ENCODE data around the gene ADCY2.

ADCY2 gene

GRCh38 chr5:7609726-7610125 lies 213.8 kb downstream of the ADCY2 start:
- no peak for DNase-seq

- DNase-seq = no peak
These were observed 214.7 kb downstream of the ADCY2 start for GRCh38 chr5:7610531-7611177.

DNA sequence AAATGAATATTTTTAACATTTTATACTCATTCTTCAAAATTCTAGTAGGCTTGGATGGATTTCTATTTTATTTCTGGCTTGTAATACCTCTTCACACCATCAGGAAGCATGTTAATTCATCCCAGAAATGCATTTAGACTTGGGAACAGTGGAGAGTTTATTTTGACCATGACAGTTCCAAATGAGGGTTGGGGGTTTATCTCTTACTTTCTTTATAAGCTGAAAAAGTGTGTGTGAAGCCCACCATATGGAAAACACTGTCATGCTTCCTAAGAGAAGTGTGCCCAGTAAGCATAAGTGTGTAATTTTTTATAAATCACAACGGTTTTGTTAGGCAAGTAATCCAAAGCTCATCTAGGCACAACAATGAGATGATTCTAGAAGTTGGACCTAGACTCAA lies 215.6 kb downstream of the ADCY2 start:
- no peak for DNase-seq

GRCh38 chr5:7615566-7616061 lies 219.7 kb downstream of the ADCY2 start:
- DNase-seq = no peak

GRCh38 chr5:7616897-7617296 lies 221.0 kb downstream of the ADCY2 start:
- DNase-seq = no peak

GRCh38 chr5:7622498-7622897 lies 226.6 kb downstream of the ADCY2 start:
- no peak for DNase-seq

- no peak for DNase-seq
These were observed 229.8 kb downstream of the ADCY2 start for GRCh38 chr5:7625740-7626139.

- DNase-seq = no peak
These were observed 232.3 kb downstream of the ADCY2 start for GRCh38 chr5:7628248-7628647.

DNA sequence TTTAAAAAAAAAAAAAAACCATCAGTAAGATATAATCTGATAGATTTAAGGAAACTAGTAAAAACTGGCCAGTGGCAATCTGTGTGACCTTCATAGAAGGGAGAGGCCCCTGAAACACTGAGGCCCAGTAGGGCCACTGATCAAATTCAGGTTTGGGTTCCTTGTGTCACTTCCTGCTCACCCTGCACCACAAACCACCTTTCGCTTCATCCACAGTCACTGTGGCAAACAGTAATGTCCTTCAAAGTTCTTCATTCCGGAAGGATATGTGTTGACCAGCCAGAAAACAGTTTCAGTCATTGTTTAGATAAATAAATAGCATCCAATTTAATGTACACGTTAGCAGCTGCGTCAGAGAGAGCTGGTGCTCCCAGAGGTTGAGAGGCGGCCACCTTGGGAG lies 232.9 kb downstream of the ADCY2 start:
- DNase-seq = no peak

DNA sequence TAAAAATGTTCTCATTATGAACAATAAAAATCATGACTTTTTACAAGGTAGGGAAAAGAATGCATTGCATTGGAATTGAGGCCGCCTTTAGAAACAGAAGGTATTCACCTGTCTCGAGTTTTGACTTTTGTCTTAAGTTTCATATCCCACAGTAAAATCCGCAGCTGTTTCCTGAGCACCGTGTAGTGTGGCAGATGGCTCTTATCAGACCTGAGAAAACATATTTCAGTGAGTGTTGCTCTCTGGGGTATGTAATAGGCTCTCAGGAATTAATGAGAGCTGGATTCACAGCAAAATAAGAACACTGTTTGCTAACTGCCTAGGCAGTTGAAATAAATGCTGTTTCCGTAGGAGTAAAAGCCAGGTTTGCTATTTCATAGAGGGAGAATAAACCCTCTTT lies 233.6 kb downstream of the ADCY2 start:
- DNase-seq = no peak

DNA sequence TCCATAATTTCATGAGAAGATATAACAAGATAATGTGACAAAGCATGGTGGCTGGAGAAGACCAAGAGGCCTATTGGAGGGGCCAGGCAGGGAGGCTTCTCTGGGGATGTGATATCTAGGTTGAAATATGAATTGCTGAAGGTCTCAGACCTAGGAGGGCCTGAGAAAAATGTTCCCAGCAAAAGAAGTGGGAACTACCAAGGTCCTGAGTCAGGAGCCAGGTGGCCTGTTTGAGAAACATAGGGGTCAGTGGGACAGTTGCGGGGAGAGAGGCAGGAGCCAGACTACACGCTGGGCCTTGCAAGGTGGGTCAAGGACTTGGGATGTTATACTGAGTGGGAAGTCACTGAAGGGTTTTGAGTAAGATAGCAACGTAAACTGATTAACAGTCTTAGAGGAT lies 238.9 kb downstream of the ADCY2 start:
- DNase-seq = no peak

DNA sequence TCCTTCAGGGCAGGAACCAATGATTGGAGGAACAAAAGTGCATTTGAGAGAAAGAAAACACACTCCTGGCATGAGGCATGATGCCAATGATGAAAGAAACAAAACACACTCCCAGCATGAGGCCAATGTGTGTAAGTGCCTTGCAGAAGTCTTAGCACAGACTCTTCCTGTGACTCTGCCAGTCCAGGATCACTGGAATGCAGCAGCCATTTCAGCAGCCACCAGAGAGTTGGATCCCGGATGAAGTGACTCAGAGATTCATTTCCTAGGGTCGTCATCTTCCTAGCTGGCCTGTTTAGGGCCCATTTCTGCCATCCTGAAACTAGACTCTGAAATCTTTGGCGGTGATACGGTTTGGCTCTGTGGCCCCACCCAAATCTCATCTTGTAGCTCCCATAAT lies 242.5 kb downstream of the ADCY2 start:
- DNase-seq = no peak

DNA sequence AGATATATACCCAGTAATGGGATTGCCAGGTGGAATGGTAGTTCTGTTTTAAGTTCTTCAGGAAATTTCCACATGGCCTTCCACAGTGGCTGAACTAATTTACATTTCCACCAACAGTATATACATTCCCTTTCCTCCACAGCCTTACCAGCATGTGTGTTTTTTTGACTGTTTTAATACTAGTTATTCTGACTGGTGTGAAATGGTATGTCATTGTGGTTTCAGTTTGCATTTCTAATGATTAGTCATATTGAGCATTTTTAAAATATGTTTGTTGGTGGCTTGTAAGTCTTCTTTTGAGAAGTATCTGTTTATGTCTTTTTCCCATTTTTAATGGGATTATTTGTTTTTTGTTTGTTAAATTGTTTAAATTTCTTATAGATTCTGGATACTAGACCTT lies 246.1 kb downstream of the ADCY2 start:
- no peak for DNase-seq

DNA sequence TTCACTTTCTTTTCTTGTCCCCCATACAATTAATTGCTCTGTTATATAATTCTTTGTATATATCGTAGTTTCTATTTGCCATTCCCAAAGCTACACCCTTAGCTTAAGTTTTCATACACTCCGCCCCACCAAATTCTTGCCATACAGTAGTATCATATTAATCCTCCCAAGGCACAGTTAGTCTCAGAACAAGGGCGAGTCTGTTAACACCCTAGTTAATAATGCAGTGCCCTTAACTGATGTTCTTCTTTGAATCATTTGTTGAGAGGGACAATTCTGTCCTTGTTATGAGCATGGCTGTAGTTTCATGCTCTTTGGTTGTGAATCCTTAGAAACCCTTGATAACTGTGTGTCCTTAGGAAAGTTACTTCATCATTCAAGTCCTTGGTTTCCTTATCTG lies 248.8 kb downstream of the ADCY2 start:
- no peak for DNase-seq

DNA sequence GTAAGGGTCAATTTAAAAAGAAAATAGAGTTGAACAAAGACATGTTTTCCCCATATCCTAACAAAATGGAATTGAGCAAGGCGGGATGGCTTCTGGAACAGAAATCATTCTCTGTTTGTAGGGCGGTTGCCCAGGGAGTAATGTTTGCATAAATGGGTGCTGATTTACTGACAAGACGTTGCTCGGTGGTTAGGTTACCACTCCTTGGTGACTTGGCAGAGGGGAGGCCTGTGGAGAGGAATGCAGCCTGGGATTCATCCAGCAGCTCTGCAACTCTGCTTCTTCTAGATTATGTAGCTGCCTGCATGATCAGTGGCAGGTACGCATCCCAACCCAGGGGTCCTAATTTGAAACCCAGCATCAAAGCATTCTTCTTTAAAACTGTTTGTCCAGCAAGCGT lies 254.8 kb downstream of the ADCY2 start:
- no peak for DNase-seq

- DNase-seq = no peak
These were observed 257.1 kb downstream of the ADCY2 start for GRCh38 chr5:7653046-7653445.

DNA sequence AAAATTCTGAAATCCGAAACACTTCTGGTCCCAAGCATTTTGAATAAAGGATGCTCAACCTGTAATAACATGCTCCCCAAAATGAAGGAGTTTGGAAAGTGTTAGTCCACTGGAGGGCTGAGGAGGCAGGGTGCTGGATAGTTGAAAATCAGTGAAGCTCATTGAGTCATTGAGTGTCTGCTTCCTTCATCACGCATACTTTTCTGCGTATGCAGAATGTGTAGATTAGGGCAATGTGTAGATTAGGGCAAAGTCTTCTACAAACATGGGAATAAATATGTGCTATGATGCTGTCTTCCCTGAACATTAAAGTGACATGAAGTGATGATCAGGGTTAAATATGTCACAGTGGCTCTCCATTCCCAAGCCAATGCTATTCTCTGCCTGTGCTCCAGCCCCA lies 261.2 kb downstream of the ADCY2 start:
- no peak for DNase-seq

DNA sequence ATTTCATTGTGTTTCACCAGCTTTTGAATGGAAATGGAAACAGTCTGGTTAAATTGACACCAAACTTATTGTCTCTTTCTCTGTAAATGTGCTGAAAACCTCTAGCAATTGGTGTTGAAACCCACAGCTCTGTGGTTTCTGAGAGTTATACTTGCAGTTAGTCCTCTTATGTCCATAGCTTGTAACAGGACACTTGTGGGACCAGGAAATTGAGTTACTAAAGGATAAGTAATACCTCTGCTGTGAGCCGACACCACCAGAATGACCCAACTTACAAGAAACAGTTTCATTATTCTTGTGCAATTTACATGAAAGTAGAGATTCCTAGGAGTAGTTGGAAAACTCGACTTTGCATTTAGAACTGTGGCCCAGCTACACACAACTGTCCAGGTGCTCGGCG lies 263.5 kb downstream of the ADCY2 start:
- no peak for DNase-seq

GRCh38 chr5:7662289-7662688 lies 266.4 kb downstream of the ADCY2 start:
- no peak for DNase-seq

- no peak for DNase-seq
These were observed 267.9 kb downstream of the ADCY2 start for GRCh38 chr5:7663808-7664207.

GRCh38 chr5:7664208-7664607 lies 268.3 kb downstream of the ADCY2 start:
- DNase-seq = no peak

GRCh38 chr5:7667216-7667767 lies 271.4 kb downstream of the ADCY2 start:
- DNase-seq = no peak

- DNase-seq = no peak
These were observed 272.2 kb downstream of the ADCY2 start for GRCh38 chr5:7668161-7668560.

- no peak for DNase-seq
These were observed 272.7 kb downstream of the ADCY2 start for GRCh38 chr5:7668627-7669026.

- DNase-seq = no peak
These were observed 275.5 kb downstream of the ADCY2 start for GRCh38 chr5:7671381-7671993.
